Activated naive CD4-positive, alpha-beta T cell treated with anti-CD3 and anti-CD28 coated beads, Interleukin-2, amount 10 ng/mL, durations not matched to agents 5 hours and 36 hours (primary cell): ENCODE results near the gene KRTAP12-3. TPM values are rescaled to one million over a fixed set of nuclear protein-coding genes. Genes with fewer than 3 reads are reported as not detected.

Experiments
- total RNA-seq, 2 experiments: library from RNA; stranded (reverse); gene quantifications; one replicate each; pipeline ENCODE4 v1.2.3, GENCODE V29; 2021

KRTAP12-3 gene, protein sequence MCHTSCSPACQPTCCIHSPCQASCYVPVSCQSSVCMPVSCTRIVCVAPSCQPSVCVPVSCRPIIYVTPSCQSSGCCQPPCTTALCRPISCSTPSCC
- total RNA-seq: not detected

DNA sequence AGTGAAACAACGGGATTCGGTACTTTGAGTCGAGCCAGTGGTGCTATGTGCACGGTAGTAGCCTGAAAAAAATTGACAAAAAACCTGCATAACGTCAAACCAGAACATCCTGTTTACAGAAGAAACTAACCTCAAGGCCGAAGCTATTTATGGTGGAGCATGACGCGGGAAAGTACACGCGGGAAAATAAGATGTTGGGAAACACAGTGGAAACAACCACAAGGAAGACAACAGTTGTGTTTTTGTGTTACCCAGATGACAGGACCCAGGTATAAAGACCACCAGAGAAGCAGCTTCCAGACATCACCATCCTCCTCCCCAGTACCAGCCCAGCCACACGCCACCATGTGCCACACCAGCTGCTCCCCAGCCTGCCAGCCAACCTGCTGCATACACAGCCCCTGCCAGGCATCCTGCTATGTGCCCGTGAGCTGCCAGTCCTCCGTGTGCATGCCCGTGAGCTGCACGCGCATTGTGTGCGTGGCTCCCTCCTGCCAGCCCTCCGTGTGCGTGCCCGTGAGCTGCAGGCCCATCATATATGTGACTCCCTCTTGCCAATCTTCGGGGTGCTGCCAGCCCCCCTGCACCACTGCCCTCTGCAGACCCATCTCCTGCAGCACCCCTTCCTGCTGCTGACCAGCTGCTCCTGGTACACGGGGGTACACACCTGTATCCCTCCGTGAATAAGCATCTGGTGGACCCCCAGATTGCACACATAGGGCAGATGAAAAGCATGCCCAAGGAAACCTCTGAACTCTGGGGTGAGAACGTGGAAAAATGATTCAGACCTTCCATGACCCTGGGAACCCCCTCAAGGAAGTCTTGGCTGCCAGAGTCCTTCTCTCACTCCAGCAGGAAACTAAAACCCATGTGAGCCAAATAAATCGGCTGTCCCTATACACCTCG, at the start of gene KRTAP12-3:
Gene KRTAP12-3, plus strand, starts transcription at position 298 of the 906 bp plus-strand sequence. Its CDS starts 48 bp downstream, at position 346.

DNA sequence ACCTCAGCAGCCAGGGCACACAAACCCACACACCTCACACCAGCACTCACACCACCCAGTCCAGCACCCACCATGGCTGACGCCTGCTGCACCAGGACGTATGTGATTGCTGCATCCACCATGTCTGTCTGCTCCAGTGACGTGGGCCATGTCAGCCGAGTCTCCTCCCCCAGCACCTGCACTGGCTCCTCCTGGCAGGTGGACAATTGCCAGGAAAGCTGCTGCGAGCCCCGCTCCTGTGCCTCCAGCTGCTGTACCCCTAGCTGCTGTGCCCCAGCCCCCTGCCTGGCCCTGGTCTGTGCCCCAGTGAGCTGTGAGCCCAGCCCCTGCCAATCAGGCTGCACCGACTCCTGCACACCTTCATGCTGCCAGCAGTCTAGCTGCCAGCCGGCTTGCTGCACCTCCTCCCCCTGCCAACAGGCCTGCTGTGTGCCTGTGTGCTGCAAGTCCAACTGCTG, 45.7 kb upstream of the KRTAP12-3 start, which contains the start of gene KRTAP10-8:
Gene KRTAP10-8, plus strand, starts transcription at position 51 of the 458 bp plus-strand sequence. Its CDS starts 22 bp downstream, at position 73.

DNA sequence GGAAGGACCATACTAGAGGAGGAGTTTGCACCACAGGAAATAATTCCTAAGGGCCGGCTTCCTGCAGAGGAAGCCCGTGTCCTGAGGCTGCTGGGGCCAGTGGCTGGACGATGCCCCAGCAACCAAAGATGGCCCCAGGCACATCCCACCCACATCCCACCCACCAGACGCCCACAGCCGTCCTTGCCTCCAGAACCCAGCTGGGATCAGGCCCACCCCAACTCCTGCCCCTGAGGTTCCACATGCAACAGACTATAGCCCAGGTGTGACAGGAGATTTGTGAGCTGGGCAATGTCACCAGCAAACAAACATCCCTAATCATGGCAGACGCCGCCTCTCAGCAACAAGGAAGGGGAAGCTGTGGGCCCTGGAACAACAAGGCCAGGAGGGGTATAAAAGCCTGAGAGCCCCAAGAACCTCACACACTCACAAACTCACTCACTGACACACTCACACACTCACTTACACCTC, 31.0 kb upstream of the KRTAP12-3 start, which contains the start of gene KRTAP10-9:
Gene KRTAP10-9, plus strand, starts transcription at position 421 of the 471 bp plus-strand sequence. CDS start 79 bp downstream, outside the sequence.

DNA sequence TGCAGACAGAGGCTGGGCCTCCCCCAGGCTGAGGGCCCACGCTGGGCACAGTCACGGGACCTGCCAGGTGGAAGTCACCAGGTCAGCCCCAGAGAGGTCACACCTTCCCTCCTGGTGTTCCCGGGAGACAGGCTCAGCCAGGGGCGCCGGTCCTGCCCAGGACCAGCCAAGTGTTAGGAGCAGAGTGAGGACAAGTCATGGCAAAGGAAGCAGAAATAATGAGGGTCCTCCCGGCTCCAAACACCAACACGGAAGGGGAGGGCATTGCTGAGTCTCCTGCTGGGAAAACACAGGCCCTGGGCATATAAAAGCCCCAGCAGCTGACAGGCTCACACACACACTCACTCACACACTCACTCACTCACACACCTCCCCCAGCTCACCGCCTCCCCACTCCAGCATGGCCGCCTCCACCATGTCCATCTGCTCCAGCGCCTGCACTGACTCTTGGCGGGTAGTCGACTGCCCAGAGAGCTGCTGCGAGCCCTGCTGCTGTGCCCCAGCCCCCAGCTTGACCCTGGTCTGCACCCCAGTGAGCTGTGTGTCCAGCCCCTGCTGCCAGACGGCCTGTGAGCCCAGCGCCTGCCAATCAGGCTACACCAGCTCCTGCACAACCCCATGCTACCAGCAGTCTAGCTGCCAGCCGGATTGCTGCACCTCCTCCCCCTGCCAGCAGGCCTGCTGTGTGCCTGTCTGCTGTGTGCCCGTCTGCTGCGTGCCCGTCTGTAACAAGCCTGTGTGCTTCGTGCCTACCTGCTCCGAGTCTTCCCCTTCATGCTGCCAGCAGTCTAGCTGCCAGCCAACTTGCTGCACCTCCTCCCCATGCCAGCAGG, 20.5 kb upstream of the KRTAP12-3 start, which contains the start of gene KRTAP10-10:
Gene KRTAP10-10, plus strand, starts transcription at position 339 of the 833 bp plus-strand sequence. Its CDS starts 62 bp downstream, at position 401.

DNA sequence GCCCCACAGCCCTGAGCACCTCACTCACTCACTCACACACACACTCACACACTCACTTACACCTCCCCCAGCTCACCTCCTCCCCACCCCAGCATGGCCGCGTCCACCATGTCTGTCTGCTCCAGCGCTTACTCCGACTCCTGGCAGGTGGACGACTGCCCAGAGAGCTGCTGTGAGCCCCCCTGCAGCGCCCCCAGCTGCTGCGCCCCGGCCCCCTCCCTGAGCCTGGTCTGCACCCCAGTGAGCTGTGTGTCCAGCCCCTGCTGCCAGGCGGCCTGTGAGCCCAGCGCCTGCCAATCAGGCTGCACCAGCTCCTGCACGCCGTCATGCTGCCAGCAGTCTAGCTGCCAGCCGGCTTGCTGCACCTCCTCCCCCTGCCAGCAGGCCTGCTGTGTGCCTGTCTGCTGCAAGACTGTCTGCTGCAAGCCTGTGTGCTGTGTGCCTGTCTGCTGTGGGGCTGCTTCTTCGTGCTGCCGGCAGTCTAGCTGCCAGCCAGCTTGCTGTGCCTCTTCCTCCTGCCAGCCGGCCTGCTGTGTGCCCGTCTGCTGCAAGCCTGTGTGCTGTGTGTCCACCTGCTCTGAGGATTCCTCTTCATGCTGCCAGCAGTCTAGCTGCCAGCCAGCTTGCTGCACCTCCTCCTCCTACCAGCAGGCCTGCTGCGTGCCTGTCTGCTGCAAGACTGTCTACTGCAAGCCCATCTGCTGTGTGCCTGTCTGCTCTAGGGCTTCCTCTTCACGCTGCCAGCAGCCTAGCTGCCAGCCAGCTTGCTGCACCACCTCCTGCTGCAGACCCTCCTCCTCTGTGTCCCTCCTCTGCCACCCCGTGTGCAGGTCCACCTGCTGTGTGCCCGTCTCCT, 11.1 kb upstream of the KRTAP12-3 start, which contains the start of gene KRTAP10-11:
Gene KRTAP10-11, plus strand, starts transcription at position 49 of the 856 bp plus-strand sequence. Its CDS starts 45 bp downstream, at position 94.

DNA sequence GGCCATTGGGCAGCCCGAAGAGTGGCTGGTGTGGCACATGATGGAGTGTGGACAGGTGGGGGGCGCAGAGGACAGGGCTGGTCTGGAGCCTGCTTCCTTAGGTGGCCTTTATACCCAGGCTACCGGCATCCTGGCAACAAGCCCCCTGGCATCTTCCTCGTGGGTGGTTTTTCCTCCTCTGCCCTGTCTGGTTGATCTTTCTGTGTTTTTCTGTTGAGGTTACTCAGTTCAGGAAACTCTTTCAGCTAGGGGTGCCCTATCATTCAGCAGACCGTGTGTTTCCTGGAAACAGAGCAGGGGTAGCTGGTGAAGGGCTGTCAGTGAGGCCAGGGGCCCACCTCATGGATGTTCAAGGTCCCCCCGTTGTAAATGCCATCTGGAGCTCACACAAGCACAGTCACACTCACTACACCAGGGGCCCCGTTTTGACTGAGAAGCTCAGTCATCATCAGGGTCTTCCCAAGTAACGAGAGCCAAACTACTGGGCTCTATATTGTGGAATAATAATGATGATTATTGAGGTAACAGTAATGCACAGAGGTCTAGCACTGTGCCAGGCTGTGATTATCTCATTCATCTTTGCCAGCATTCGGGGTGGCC, 3.1 kb upstream of the KRTAP12-3 start, which contains the start of gene KRTAP12-4:
Gene KRTAP12-4, minus strand, starts transcription at position 84 of the 600 bp plus-strand sequence. Its CDS starts 45 bp downstream, at position 39.

DNA sequence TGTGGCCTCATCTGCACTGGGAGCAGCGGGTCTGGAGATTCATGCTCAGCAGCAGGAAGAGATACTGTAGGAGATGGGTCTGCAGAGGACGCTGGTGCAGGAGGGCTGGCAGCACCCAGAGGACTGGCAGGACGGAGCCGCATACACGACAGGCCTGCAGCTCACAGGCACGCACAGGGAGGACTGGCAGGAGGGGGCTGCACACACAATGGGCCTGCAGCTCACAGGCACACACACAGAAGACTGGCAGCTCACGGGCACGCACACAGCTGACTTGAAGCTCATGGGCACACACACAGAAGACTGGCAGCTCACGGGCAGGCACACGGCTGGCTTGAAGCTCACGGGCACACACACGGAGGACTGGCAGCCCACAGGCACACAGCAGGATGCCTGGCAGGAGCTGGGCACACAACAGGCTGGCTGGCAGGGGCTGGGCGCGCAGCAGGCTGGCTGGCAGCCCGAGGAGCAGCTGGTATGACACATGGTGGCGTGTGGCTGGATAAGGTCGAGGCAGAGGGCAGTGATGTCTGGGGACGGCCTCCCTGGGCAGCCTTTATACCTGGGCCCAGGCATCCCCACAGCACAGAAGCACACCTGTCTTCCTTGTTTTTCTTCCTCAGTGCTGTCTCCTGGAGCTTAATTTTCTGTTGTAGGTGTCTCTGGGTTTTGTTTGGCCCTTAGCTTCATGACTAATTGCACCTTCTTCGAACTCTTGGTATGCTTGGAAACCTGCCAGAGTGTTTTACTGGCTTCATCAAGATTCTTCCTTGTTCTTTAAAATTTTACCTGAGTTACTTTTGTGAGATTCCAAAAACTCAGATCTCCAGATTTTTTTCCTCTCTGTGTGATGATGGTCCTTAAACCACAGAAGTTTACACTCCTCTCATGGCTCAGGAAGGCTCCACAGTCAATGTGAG, 8.9 kb downstream of the KRTAP12-3 start, which contains the start of gene KRTAP12-2:
Gene KRTAP12-2, minus strand, starts transcription at position 527 of the 920 bp plus-strand sequence. Its CDS starts 41 bp downstream, at position 486.

DNA sequence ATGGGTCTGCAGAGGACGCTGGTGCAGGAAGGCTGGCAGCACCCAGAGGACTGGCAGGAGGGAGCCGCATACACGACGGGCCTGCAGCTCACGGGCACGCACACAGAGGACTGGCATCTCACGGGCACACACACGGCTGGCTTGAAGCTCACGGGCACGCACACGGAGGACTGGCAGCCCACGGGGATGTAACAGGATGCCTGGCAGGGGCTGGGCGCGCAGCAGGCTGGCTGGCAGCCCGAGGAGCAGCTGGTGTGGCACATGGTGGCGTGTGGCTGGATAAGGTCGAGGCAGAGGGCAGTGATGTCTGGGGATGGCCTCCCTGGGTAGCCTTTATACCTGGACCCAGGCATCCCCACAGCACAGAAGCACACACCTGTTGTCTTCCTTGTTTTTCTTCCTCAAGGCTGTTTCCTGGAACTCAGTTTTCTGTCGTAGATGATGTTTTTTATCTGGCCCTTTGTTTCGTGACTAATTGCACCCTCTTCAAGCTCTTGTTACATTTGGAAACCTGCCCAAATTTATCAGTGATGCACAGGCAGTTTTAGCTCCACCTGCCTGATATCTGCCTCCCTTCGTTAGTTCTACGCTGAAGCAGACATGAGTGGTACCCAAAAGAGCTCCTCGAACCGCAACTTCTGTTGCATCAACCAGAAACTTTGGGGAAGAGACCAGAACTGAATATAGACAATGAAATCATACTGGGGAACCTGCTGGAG, 24.3 kb downstream of the KRTAP12-3 start, which contains the start of gene KRTAP12-1:
Gene KRTAP12-1, minus strand, starts transcription at position 303 of the 719 bp plus-strand sequence. Its CDS starts 40 bp downstream, at position 263.

DNA sequence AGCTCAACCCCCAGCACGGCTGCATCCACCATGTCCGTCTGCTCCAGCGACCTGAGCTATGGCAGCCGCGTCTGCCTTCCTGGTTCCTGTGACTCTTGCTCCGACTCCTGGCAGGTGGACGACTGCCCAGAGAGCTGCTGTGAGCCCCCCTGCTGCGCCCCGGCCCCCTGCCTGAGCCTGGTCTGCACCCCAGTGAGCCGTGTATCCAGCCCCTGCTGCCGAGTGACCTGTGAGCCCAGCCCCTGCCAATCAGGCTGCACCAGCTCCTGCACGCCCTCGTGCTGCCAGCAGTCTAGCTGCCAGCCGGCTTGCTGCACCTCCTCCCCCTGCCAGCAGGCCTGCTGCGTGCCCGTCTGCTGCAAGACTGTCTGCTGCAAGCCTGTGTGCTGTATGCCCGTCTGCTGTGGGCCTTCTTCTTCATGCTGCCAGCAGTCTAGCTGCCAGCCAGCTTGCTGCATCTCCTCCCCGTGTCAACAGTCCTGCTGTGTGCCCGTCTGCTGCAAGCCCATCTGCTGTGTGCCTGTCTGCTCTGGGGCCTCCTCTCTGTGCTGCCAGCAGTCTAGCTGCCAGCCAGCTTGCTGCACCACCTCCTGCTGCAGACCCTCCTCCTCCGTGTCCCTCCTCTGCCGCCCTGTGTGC, 39.6 kb downstream of the KRTAP12-3 start, which contains the start of gene KRTAP10-12:
Gene KRTAP10-12, plus strand, starts transcription at position 1 of the 639 bp plus-strand sequence. Its CDS starts 30 bp downstream, at position 31.

Other genes starting within 250 kb of the KRTAP12-3 start
- gene LRRC3, start 202.4 kb upstream of the KRTAP12-3 start, total RNA-seq: 1 to 10 TPM; 4.0 to 4.2 TPM
- not detected for gene KRTAP10-1, start 117.7 kb upstream of the KRTAP12-3 start, total RNA-seq
- not detected for gene KRTAP10-2, start 106.4 kb upstream of the KRTAP12-3 start, total RNA-seq
- gene KRTAP10-3, start 99.1 kb upstream of the KRTAP12-3 start, total RNA-seq: not detected
- gene KRTAP10-4, start 84.2 kb upstream of the KRTAP12-3 start, total RNA-seq: not detected
- not detected for gene KRTAP10-5, start 77.3 kb upstream of the KRTAP12-3 start, total RNA-seq
- gene KRTAP10-6, start 65.4 kb upstream of the KRTAP12-3 start, total RNA-seq: not detected
- gene KRTAP10-7, start 57.3 kb upstream of the KRTAP12-3 start, total RNA-seq: not detected
- not detected for gene KRTAP10-8, start 45.9 kb upstream of the KRTAP12-3 start, total RNA-seq
- gene KRTAP10-9, start 30.8 kb upstream of the KRTAP12-3 start, total RNA-seq: not detected
- gene KRTAP10-10, start 20.6 kb upstream of the KRTAP12-3 start, total RNA-seq: not detected
- not detected for gene KRTAP10-11, start 11.5 kb upstream of the KRTAP12-3 start, total RNA-seq
- gene KRTAP12-4, start 3.3 kb upstream of the KRTAP12-3 start, total RNA-seq: not detected
- not detected for gene KRTAP12-2, start 9.0 kb downstream of the KRTAP12-3 start, total RNA-seq
- not detected for gene KRTAP12-1, start 24.2 kb downstream of the KRTAP12-3 start, total RNA-seq
- gene KRTAP10-12, start 39.2 kb downstream of the KRTAP12-3 start, total RNA-seq: not detected
- gene TSPEAR, start 53.6 kb downstream of the KRTAP12-3 start, total RNA-seq: not detected
- gene UBE2G2, start 143.9 kb downstream of the KRTAP12-3 start, total RNA-seq: 100 to 1,000 TPM in 1 of 2 experiments, 10 to 100 TPM in 1; 90.1 to 104 TPM
- 10 to 100 TPM; 77.5 to 83.7 TPM for gene SUMO3, start 160.1 kb downstream of the KRTAP12-3 start, total RNA-seq
- gene PTTG1IP, start 215.8 kb downstream of the KRTAP12-3 start, total RNA-seq: 10 to 100 TPM; 74.7 to 79.3 TPM